Measurements from ENCODE around the gene U2SURP. TPM values are rescaled to one million over a fixed set of nuclear protein-coding genes. Genes with fewer than 3 reads are reported as not detected.

Gene U2SURP
- 85.2 and 92.4 TPM in 2 replicates for total RNA-seq
- 8.0 and 12.6 TPM in 2 replicates for polyA plus RNA-seq
- 15.1 and 15.8 TPM in 2 replicates for polyA plus RNA-seq (2011; cell fraction: cytosol; rRNA removed)
- polyA plus RNA-seq (2011; cell fraction: nucleus; rRNA removed): 64.2 and 93.1 TPM in 2 replicates
- polyA plus RNA-seq (2012): 57.3 and 83.4 TPM in 2 replicates
- 40.8 and 49.1 TPM in 2 replicates for polyA minus RNA-seq
- 33.1 TPM for polyA minus RNA-seq (2011; cell fraction: cytosol; rRNA and poly(A)+ RNA removed)
- polyA minus RNA-seq (2011; cell fraction: nucleus; rRNA and poly(A)+ RNA removed): 89.0 and 143 TPM in 2 replicates
- percentile 94 among the genes with signal in this experiment for Bru-seq, nascent RNA
- percentile 80 among the genes with signal in this experiment for BruChase-seq, experiment 1, labeled RNA remaining after a 6-hour chase
- BruChase-seq, experiment 2, labeled RNA remaining after a 2-hour chase: percentile 93 among the genes with signal in this experiment
- long read RNA-seq, full-length matches to known transcripts: 30 of 79 reads
- long read RNA-seq, partial matches to known transcripts: 11 of 79 reads
- long read RNA-seq, other reads (novel, unspliced or antisense): 38 of 79 reads

- intact Hi-C loops (cut with micrococcal nuclease): loop anchor here (1.0 to 10.0 kb wide), 7 partner anchors 25 to 557 kb away; partner anchors contain the start of genes ATR, PLS1, TRPC1 and XRN1
- peak; percentile 98 for FAIRE-seq
- dilution Hi-C loops (cut with MboI; ENCODE audit: extremely low pct_ligation_motif_present, low sequenced_read_pairs): no loop called here
These were observed at the start of gene U2SURP for GRCh38 chr3:143001369-143002082. Gene U2SURP, plus strand, starts transcription at chr3:143001570. Its CDS starts 59 bp downstream, at chr3:143001629.

More at GRCh38 chr3:143001369-143002082, at the start of gene U2SURP:
- TF ChIP-seq MYC (IDR thresholded peaks at IDR 0.05; ENCODE audit: low read depth, low read length): no peak
- no peak for TF ChIP-seq JUN (IDR thresholded peaks at IDR 0.05; ENCODE audit: borderline replicate concordance, insufficient read depth, insufficient read length, low read depth)
- TF ChIP-seq POLR2A (IDR thresholded peaks at IDR 0.05; ENCODE audit: low read depth, low read length): peak; percentile 84
- TF ChIP-seq, protein P1, sequence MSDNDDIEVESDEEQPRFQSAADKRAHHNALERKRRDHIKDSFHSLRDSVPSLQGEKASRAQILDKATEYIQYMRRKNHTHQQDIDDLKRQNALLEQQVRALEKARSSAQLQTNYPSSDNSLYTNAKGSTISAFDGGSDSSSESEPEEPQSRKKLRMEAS (IDR thresholded peaks at IDR 0.05; ENCODE audit: insufficient read depth, insufficient read length): peak; percentile 93
- no peak for TF ChIP-seq GATA2 (IDR thresholded peaks at IDR 0.05; ENCODE audit: insufficient read depth, insufficient read length, low read depth, low read length)
- TF ChIP-seq POLR2AphosphoS5 (IDR thresholded peaks at IDR 0.05; ENCODE audit: insufficient read depth, low read depth, low read length): peak; percentile 87
- H3K9me3 ChIP-seq (replicated peaks; ENCODE audit: control insufficient read depth, insufficient read depth, low read length): no peaks in the 10 kb centered on the region
- peak within 1 kb of the TSS; percentile 73 to 93 (median 92) for H3K4me3 ChIP-seq (replicated peaks in 1 of 3; ENCODE audit: insufficient read depth in 1 of 3, low read depth in 1 of 3, low read length in 3 of 3)
- H3K27ac ChIP-seq (ENCODE audit: insufficient read depth, low read depth, low read length): peak within 1 kb of the TSS; percentile 72
- H3K9me1 ChIP-seq (replicated peaks; ENCODE audit: control insufficient read depth, extremely low read depth, insufficient read depth, low read length): no peaks in the 10 kb centered on the region
- peak; percentile 98 for DNase-seq (ENCODE audit: low read depth, low spot score)
- H3K4me1 ChIP-seq (ENCODE audit: control insufficient read depth, extremely low read depth, insufficient read depth, low read length): peaks cover 16% of the 10 kb centered on the region
- peaks cover 0 to 2% of the 10 kb centered on the region in 2 experiments for H3K27me3 ChIP-seq (ENCODE audit: control insufficient read depth in 2 of 2, insufficient read depth in 2 of 2, low read length in 2 of 2)
- CTCF ChIA-PET: interaction anchor here (0.6 to 3.1 kb wide), 15 partner anchors 9 to 673 kb away, joined by 3 to 25 read pairs (median 5); partner anchors contain the start of gene ATR
- peak within 1 kb of the TSS; percentile 93 for H3K4me2 ChIP-seq (ENCODE audit: insufficient read depth, low read length)
- peak within 1 kb of the TSS; percentile 88 for H3K9ac ChIP-seq (replicated peaks; ENCODE audit: extremely low read depth, insufficient read depth, low read length)
- no peaks in the 10 kb centered on the region for H3K36me3 ChIP-seq (ENCODE audit: control insufficient read depth in 2 of 2, extremely low read depth in 1 of 2, insufficient read depth in 2 of 2, low read length in 2 of 2)
- H3K79me2 ChIP-seq (ENCODE audit: control insufficient read depth, insufficient read depth, low read length): peaks cover 50% of the 10 kb centered on the region
- H4K20me1 ChIP-seq (replicated peaks; ENCODE audit: control insufficient read depth, extremely low read depth, insufficient read depth, low read length): peaks cover 8% of the 10 kb centered on the region
- POLR2A ChIA-PET: interaction anchor here (1.0 to 1.3 kb wide), 4 partner anchors 10 to 970 kb away, joined by 3 to 4 read pairs (median 3); partner anchors contain the start of genes ATR and DIPK2A
- TSS peak; percentile 56 for BruUV-seq (replicated peaks)
- peak within 1 kb of the TSS; percentile 86 for H2AFZ ChIP-seq (ENCODE audit: low read depth, low read length)
